ENCODE results near the gene FRMD4A.
"Not testable (repeated sequence)": the region's sequence is repeated elsewhere in the genome, so short reads cannot be mapped to it uniquely, and the experiment has no call there.

FRMD4A gene

DNA sequence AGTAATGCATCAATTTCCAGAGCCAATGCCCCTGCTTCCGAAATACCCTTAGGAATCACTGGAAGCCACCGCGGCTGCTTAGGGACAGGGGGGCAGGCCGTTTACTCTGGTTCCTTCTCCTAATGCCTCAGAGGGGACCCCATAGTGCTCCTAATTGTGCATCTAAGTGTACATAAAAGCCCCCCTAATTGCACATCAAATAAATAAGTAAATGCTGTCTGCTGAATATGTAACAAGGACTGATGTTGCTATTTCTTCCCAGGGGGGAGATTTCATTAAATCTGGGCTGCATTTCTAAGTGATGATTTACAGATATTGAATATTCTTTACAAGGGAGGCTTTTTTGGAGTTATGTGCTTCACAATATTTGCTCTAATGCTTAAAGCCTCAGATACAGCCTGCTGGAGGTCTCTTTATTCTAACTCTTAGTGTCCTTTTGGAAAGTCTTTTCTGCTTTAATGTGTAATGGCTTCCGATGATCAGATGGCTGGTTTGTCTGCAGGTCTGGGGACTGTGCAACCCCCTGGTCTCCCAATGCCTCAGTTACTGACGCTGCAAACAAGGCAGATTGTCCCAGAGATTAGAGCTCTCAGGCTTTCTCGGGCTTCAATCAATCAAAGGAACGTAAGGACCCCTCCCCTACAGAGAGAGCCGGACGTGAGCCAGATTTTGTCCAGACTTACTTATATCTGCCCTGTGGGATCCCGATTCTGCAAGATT, 601.0 kb downstream of the FRMD4A start:
- DNase-seq (ENCODE audit: extremely low spot score, insufficient read length, low read depth) (no peak), FAIRE-seq (no peak)

DNA sequence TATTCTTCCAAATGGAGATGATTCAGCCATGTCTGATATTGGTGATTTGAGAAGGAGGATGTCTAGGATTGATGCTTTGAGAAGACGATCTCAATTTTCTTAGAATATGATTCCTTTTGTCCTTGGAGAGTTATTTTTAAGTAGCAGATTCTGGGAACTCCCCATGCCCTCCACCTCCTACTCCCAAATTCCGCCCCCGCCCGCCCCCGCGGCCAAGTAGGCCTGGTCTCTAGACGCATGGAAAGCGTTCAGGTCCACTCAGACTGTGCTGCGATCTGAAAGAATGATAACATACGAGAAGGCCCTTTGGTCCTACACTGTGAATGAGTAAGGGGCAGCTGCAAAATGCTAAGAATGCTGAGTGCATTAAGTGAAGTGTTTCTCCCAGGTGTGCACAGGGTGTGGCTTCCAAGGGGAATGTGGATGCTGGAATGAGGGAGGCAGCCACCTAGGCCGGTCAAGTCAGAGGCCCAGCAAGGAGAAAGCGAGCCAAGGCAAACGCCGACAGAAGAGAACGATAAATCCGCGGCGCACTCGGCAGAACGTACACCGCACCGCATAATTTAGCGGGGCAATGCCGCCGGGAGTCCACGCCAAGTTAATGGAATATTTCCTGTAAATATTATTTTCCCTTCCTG, 601.7 kb downstream of the FRMD4A start:
- DNase-seq (ENCODE audit: extremely low spot score, insufficient read length, low read depth) (no peak), FAIRE-seq (no peak)

DNA sequence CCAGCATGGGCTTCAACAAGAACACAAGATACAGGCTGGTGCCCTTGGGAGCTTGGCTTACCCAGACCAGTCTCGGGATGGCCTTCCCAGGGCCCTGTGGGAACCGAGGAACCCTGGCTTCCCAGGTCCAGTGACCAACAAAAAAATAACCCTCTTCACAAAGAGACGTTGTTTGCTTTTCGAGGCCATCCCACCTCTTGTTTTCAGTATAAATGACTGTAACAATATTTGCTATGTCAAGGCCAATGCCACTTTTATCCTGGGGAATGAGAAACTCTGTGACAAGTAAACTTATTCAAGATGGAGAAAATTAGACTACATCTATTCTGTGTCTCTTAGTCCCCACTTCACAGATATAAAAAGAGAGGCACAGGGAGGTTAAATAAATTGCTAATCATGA, 605.1 kb downstream of the FRMD4A start:
- FAIRE-seq (no peak), DNase-seq (ENCODE audit: extremely low spot score, insufficient read length, low read depth) (no peak)

DNA sequence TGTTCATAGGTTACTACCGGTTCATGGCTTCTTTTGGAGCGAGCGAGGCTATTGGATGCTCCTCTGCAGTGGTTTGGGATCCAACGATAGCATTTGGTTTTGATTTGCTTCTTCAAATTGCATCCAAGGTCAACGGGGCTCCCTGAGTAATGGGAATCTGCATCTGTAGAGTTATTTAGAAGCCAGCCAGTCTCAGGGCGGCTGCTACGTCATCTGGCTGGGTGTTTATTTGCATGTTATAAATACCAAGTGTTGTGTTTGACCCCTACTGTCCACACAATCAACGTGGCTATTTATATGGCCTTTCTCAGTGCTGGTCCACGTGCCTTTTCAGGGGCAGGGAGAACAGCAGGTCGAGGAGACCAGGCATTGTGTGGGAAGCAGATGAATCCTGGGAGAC, 606.2 kb downstream of the FRMD4A start:
- DNase-seq (ENCODE audit: extremely low spot score, insufficient read length, low read depth), result no peak

DNA sequence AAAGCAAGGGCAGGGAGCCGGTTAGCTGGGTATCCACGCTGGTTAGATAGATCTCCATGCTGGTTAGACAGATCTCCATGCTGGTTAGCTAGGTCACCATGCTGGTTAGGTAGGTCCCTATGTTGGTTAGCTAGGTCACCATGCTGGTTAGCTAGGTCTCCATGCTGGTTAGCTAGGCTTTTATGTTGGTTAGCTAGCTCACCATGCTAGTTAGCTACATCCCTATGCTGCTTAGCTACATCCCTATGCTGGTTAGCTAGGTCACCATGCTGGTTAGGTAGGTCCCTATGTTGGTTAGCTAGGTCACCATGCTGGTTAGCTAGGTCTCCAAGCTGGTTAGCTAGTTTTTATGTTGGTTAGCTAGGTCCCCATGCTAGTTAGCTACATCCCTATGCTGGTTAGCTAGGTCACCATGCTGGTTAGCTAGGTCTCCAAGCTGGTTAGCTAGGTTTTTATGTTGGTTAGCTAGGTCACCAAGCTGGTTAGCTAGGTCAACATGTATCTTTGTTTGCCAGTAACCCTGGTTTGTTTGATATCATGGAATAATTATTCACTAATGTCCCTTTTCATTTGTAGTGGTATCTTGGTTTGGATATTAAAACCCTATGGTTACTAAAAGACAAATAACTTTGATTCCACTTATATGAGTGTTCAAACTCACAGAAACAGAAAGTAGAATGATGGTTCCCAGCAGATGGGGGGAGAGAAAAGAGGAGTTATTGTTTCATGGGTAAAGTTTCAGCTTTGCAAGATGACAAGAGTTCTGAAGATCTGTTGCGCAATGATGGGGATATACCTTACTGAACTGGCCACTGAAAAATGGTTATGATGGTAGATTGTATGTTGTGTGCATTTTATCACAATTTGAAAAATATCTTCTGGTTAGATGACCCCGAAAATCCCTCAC, 607.7 kb downstream of the FRMD4A start:
- no peak for DNase-seq (ENCODE audit: extremely low spot score, insufficient read length, low read depth)
- peak; percentile 68 for FAIRE-seq

More for the DNA sequence above, 606.2 kb downstream of the FRMD4A start:
- FAIRE-seq, result no peak

DNA sequence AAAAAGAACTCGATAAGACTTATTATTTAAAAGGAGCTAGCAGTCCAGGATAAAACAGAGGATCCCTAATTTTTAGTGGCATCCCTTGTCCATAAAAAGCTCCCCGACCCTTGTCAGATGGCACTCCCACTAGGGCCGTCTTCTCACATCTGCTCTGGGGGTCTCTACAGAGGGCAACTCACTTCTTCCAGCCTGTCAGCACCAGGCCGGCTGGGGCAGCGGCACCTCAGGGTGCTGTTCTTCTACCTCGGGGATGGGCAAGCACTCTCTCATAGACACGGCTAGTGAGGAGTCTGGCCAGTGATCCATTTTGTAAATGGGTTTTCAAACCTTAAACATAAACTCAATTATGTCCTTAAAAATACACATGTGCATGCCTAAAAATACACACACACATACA, 609.2 kb downstream of the FRMD4A start:
- FAIRE-seq (no peak), DNase-seq (ENCODE audit: extremely low spot score, insufficient read length, low read depth) (no peak)

DNA sequence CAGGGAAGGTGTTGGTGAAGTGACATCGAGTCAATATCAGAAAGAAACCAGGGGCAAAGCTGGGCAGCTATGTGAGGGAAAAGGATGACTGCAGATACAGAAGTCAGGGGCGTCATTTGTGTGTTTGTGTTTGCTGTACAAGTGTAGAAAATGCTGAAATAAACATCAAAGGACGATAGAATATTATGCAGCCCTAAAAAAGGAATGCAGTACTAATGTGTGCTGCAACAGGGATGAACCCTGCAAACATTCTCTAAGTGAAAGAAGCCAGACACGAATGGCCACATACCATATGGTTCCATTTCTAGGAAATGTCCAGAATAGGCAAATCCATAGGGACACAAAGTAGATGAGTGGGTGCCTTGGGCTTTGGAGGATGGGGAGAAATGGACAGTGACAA, 610.0 kb downstream of the FRMD4A start:
- no peak for DNase-seq (ENCODE audit: extremely low spot score, insufficient read length, low read depth)

DNA sequence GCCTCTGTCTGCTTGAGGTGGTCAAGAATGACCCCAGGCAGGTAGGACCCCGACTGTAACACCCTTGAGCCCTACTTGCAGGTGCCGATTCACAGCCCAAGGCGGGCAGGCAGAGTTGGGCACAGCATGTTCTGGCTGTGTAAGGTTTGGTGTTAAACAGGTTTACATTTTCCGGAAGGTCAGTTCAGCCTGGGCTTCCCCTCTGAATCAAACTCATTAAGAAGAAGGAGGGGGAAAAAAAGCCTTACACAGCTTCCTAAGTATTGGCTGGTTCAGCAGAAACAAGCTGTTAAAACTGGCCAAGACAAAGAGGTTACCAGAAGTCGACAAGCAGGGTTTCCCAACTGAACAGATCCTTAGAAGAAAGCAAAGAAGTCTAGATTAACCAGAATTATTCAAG, 611.3 kb downstream of the FRMD4A start:
- FAIRE-seq (no peak), DNase-seq (ENCODE audit: extremely low spot score, insufficient read length, low read depth) (no peak)

More for the DNA sequence above, 610.0 kb downstream of the FRMD4A start:
- no peak for FAIRE-seq

DNA sequence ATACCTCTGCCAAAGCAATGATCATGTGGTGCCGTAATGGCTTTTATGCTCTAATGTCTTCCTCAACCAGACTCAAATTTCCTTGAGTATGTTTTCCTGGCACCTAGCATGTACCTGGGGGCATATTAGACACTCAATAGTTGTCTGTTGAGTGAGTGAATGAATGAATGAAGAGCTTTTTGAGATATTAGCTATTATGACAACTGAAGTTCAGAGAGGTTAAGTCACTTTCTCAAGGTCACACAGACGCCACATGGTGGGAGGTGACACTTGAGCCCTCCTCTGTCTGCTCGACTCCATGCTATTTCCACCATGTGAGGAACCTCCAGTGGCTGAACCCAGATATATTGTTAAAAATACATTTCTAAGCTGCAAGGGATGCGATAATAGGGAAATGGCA, 611.9 kb downstream of the FRMD4A start:
- no peak for FAIRE-seq
- DNase-seq (ENCODE audit: extremely low spot score, insufficient read length, low read depth), result no peak

DNA sequence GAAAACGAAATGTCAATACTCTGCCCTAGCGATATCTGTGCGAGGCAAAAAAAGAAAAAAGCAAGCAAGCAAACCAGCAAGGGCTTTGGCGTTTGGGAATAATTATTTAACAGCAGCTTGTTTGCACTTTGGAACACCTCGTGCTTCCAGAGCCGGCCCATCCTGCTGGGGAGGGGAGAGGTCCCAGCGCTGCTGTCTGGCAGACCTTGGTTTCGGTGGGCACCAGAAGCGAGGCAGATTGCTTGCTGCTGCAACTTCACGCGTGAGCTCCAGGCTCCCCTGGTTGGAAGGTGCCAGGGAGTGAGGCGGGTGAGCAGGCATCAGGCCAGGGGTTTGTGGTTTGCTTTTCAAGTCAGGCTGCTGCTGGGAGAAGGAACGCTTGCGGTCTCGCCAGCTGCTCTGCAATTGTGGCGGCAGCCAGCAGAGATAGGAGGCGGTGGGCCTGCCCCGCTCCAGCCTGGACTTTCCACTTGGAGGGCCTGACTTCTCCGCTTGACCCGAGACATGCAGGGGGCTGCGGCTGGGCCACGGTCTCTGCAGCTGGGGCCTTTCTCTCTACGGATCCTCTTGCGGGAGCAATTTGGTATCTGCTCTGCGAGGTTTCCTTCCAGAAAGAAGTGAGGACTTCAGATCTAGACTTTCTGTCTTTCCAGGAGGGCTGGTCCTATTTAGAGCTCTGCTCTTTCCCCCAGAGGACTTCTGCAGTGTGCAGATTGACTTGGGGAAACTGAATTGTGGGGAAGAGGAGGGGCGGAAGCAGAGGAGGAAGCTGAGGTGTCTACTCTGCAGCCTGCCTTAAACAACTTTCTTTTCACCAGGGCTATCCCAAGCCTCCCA, 612.6 kb downstream of the FRMD4A start:
- FAIRE-seq, result peak; percentile 75
- no peak for DNase-seq (ENCODE audit: extremely low spot score, insufficient read length, low read depth)

DNA sequence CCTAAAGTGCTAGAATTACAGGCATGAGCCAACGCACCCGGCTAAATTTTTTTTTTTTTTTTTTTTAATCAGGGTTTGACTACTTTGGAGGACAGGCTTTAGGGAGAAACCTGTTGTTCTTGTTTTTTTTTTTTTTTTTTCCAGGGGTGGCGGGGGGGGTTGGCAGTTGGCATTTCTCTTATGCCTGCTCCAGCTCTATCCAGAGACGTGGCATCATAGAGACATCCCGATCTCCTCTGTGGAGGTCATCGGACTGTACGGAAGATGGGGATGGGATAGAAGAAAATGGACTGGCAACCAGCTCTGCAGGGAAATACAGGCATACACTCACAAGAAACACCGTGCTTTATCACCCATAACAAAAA, 613.2 kb downstream of the FRMD4A start:
- DNase-seq (ENCODE audit: extremely low spot score, insufficient read length, low read depth) (no peak), FAIRE-seq (no peak)

DNA sequence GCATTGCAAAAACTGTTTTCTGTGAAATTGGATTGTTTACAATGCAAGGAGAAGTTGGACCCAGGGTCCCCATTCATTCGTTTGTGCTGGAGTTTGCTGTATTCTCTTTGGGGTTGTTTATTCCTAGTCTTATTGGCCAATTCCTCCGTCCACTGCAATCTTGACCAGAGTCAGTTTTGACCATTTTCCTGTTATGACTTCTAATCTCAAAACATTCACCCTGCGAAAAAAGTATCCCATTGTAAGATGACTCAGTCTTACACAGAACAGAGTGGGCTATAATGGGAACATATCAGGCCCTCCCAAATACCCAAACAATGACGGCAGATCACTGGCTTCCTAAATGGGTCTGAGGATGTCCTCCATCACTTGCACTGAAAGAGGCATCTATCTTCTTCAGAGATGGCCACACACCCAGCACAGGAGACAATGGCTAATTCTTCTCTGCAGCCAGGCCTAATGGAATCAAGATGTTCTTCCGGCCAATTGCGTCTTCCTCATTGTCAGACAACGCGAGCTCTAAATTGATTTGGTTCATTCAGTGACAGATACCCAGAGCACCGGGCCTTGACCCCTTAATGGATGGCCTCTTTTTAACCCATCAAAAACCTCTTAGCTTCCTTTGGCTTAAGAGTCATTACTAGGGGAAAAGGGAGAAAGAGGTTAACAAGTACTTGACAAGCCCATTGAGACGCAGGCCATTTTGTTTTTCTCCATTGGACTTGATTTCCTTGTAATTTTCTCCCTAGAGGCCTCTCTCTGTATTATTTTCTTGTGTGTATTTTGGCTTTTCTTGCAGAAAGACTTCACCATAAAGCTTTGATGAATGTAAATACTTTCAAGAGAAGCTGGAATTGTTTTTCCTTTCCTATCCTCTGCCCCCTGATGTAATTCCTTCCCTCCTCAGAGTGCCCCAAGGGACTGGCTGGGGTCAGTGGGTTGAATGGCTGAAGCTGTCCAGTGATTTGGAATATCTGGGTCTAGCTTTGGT, 614.3 kb downstream of the FRMD4A start:
- FAIRE-seq, result no peak

DNA sequence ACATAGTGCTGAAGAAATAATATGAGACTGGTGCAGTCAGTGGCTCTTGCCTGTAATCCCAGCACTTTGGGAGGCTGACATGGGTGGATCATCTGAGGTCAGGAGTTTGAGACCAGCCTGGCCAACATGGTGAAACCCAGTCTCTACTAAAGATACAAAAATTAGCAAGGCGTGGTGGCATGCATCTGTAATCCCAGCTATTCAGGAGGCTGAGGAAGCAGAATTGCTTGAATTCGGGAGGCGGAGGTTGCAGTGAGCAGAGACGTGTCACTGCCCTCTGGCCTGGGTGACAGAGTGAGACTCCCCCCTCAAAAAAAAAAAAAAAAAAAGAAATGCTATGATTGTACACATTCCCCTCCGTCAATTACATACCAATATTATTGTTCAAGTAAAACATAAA, 615.1 kb downstream of the FRMD4A start:
- not testable (repeated sequence) for DNase-seq (ENCODE audit: extremely low spot score, insufficient read length, low read depth); FAIRE-seq

More for the DNA sequence above, 614.3 kb downstream of the FRMD4A start:
- DNase-seq (ENCODE audit: extremely low spot score, insufficient read length, low read depth), result no peak

DNA sequence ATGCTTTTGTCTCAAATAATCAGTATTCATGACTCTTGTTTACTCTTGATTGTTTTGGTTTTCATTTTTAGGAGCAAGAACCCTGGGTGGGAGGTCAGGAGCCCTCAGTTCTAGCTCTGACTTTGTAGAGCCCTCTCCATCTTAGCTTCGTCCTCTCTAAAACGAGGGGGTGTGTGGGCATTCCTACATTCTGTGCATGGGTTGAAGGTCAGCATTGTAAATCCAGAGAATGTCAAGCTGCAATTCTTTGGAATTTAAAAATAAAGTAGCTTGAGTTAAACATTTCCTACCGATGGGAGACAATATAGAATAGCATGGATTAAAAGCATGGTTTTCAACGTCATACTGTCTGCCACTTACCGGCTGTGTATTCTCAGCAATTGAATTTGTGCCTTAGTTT, 615.6 kb downstream of the FRMD4A start:
- DNase-seq (ENCODE audit: extremely low spot score, insufficient read length, low read depth), result no peak
- no peak for FAIRE-seq

DNA sequence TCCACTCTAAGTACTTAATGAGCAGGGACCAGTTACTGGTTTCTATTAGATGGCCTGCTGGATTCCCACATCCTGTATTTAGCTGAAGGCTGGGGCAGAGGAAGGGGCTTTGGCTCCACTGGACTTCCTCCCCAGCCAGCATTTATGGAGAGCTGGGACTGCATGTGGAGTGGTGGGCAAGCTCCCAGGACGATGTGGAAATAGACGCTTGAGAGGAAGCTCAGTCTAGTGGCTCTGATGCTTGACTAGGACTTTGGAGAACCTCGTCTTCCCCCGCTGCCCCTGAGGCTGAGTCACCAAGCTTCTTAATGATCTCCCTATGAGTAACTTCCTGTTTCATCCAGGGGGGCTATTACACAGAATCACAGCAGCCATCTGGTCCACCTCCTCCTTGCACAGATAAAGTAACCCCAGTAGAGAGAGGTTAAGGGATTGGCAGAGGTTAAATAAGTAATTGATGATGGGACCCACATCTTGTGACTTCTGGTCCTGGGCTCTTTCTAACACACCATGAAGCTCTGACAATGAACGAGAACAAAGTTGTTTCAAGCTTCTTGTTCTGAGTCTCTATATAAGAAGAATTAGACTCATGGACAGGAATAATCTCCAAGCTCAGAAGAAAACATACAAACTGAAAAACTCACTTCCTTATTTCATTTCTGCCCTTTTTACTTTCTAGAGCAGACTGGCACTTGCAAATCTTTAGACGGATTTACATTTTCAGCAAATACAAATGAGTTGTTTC, 617.7 kb downstream of the FRMD4A start:
- FAIRE-seq (peak; percentile 84), DNase-seq (ENCODE audit: extremely low spot score, insufficient read length, low read depth) (peak; percentile 47)

DNA sequence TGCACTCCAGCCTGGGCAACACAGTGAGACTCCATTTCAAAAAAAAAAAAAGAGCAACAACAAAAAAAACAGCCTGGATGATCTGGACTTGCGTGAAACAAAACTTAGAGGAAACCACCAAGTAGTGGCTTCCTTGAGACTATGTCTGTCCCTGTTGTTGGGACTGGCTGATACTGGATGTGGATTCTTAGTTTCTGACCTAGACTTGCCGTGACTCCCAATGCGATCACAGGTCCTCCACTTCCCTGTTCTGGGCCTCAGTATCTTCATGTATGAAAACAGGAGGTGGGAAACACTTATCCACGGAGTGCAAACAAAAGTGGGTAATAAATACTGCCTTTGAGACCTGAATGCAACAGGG, 618.3 kb downstream of the FRMD4A start:
- FAIRE-seq (peak; percentile 44), DNase-seq (ENCODE audit: extremely low spot score, insufficient read length, low read depth) (no peak)

DNA sequence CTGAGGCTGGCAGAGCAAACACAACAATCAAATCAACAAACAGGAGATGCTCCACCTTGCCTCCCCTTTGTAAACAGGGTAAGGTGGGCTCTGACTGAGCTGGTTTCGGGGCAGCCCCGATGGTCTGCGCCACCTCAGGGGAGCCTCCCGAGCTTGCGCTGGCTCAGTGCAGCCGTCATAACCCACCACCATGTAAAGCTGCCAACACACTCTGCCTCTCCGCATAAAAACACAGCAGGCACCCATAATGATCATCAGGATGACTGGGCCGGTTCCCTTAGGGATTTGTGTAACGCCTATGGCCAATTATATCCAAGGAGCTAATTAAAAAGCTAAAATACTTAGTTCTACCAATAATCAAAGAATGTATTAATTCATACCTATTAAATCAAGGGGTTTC, 619.4 kb downstream of the FRMD4A start:
- FAIRE-seq (no peak), DNase-seq (ENCODE audit: extremely low spot score, insufficient read length, low read depth) (no peak)

DNA sequence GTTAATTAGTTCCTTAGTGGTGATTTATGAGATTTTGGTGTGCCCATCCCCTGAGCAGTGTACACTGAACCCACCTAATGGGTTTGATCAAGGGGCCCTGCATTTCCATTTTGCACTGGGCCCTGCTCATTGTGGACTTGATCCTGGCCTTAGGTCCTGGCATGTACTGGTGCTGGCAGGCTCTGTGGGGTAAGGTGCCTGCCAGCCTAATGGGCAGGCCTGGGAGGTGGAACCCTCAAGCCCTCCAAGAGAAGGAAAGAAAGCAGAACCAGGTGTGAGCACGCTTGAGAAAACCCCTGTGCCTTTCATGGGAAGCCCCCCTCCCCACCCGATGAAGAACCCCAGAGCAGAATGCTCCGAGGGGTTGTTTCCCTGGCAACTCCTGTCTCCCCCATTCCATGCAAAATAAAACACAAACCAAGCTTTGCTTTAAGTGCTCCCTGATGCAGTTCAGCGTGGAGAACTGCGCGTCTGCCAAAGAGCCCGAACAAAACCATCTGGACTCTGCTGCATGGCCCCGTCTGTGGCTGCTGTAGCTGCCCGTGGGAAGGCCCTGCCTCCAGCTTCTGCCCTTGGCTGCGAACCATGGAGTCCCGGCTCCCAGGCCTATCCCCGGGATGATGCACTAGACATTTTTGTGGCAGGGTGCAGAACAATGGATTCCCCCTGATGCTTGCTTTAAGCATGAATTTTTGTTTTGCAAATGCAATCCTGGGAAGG, 620.6 kb downstream of the FRMD4A start:
- FAIRE-seq, result no peak
- no peak for DNase-seq (ENCODE audit: extremely low spot score, insufficient read length, low read depth)

Data from GM18507 (cell line).